Measurements from ENCODE around the gene MGAM2.

- TF ChIP-seq CTCF (conservative IDR thresholded peaks at IDR 0.05): no peak
- no peak for TF ChIP-seq EZH2 (IDR thresholded peaks at IDR 0.05; ENCODE audit: low read depth)
These were observed at the start of gene MGAM2 for GRCh38 chr7:142111499-142111898.

Data from PC-9 (cell line).